ENCODE measurements around the gene KIF12.

DNA sequence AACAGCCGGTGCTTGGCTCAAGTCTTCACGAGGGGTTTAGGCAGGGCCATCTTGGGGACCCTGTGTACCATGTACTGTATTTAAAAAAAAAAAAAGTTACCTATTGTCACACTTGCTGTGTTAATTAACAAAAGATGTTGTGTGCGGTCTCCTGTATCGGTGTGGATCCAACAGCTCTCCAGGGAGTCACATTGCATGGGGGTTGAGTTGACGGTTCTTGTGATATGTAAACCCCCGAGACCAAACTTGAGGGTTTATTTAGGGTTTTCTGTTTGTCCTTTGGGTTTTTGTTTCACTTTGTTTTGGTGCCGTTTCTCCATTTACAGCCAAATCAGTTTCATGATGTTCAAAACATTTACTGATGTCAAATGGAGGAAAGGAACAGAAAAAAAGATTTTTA, 43.2 kb downstream of the KIF12 start:
- no peak for TF ChIP-seq CTCF (IDR thresholded peaks at IDR 0.05; ENCODE audit: poor library complexity)
- TF ChIP-seq EZH2 (IDR thresholded peaks at IDR 0.05; ENCODE audit: borderline replicate concordance): no peak
- TF ChIP-seq EZH2phosphoT487 (IDR thresholded peaks at IDR 0.05; ENCODE audit: low read depth, severe bottlenecking, unreplicated experiment): no peak
